Omental fat pad (tissue), 4 donors: ENCODE measurements around the gene NFIA. TPM values are rescaled to one million over a fixed set of nuclear protein-coding genes. Genes with fewer than 3 reads are reported as not detected.

Source experiments
- ATAC-seq: fragments of 150-250 bp; one replicate; pipeline ENCODE4 v1.9.1; 2016; ENCODE audit warnings: mild to moderate bottlenecking, moderate library complexity; ENCODE audit not compliant: low FRiP score
- DNase-seq: peaks from one replicate; pipeline ENCODE4 v3.0.0-alpha.2; 2019; ENCODE audit warnings: low spot score
- CTCF ChIP-seq, 3 donors: fragments of 450-650 bp; IDR thresholded peaks; one replicate each; pipeline ENCODE4 v1.5.1; 2016 to 2017; ENCODE audit warnings: antibody characterized with exemption in 3 of 3, mild to moderate bottlenecking in 3 of 3, moderate library complexity in 2 of 3
- total RNA-seq, 4 donors: library from RNA; depleted of rRNA; stranded (reverse); fragments of >200 nt; gene quantifications; one replicate each; pipeline ENCODE4 v1.1.0, GENCODE V29; 2016

NFIA gene
- total RNA-seq, 4 donors from 2014 or later, result 61.1 to 159 (median 77.5) TPM

DNA sequence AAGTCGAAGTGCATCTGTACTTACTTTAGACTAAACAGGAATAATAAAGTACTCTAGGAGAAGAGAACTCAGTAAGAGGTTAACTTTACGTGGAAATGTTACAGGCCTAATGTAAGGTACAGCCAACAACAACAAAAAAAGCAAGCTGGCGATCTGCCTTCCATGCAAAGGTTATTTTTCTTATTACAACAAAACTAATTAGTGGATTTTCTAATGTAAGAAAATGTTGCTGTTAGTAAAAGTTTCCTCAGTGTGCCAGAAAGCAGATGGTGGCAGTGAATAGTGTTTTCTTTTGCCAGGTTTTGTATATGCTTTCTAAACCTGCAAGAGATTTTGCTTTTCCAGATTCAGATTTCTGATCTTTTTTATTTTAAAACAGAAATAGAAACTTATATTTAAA, 179.2 kb downstream of the NFIA start:
- ATAC-seq (no peak), DNase-seq (no peak)
- no peak for TF ChIP-seq CTCF (IDR thresholded peaks at IDR 0.05)

- ATAC-seq, result no peak
- TF ChIP-seq CTCF (IDR thresholded peaks at IDR 0.05), result no peak
- no peak for DNase-seq
These were observed 181.8 kb downstream of the NFIA start for GRCh38 chr1:61263905-61264824.

- DNase-seq, result no peak
- no peak for TF ChIP-seq CTCF (IDR thresholded peaks at IDR 0.05)
- no peak for ATAC-seq
These were observed 182.5 kb downstream of the NFIA start for GRCh38 chr1:61264825-61265242.

GRCh38 chr1:61265665-61266064, 183.3 kb downstream of the NFIA start:
- ATAC-seq (no peak), DNase-seq (no peak)
- no peak for TF ChIP-seq CTCF (IDR thresholded peaks at IDR 0.05)

DNA sequence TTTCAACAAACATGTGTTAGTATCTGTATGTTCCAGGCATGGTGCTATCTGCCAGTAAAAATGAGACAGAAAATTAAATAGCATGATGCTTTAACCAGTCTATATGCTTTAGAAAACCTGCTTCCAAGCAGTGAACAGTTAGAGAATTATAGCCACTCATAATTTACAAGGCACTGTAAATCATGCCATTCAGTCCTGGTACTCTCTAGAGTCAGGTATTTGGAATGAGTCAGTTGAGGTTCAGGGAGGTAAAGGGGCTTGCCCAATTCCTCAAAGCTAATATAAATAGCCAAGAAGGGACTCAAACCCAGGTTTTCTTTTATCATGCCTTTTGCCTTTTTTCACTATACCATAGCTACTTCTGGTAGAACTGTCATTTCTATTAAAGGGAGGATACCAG, 184.4 kb downstream of the NFIA start:
- no peak for ATAC-seq
- no peak for DNase-seq
- TF ChIP-seq CTCF (IDR thresholded peaks at IDR 0.05), result no peak

DNA sequence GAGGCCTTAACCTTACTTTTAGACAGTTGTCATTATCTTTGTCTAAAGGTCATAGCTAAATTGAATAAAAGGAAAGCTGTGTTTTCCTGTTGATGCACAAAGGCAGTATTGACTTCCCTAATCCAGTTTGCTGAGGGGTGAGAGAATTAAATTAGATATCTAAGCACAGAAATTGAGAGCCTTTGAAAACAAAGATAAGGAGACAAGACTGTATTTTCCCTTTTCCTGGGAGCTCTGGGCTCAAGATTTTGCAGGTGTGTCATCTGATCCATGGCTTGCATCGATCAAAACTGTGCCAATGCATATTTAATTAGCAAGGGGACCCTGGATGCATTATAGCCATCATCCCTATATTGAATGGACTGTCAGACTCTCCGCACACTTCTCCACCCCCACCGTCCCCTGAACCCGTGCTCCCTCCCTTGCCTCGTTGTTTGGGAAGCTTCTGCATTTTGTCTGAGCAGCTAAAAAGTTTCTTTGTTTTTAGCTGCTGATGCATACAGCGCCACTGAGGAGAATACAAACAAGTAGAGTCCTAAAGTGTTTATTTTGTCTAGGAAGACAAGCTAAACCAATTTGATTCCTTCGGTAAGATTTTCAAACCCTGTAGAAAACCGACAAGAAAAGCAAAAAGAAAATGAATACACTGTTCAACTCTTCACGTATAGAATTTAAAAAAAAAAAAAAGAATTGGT, 186.3 kb downstream of the NFIA start:
- ATAC-seq (no peak), DNase-seq (no peak)
- TF ChIP-seq CTCF (IDR thresholded peaks at IDR 0.05), result no peak
